WTC11 (cell line): ENCODE data around the gene PHAF1. TPM values are rescaled to one million over a fixed set of nuclear protein-coding genes. Genes with fewer than 3 reads are reported as not detected.

Experiments
- ATF3 ChIP-seq: sonication (generic); formaldehyde crosslinking; conservative IDR thresholded peaks from 2 replicates; pipeline ENCODE4 v1.8.1; 2022; ENCODE audit warnings: mild to moderate bottlenecking, missing genetic modification reagents
- ELF4 ChIP-seq: sonication (generic); formaldehyde crosslinking; IDR thresholded peaks from 2 replicates; pipeline ENCODE4 v1.8.1; 2022; ENCODE audit warnings: low read depth, mild to moderate bottlenecking, moderate library complexity, missing genetic modification reagents
- ETV6 ChIP-seq: sonication (generic); formaldehyde crosslinking; IDR thresholded peaks from 2 replicates; pipeline ENCODE4 v1.8.1; 2022; ENCODE audit warnings: mild to moderate bottlenecking, missing genetic modification reagents
- MLX ChIP-seq: sonication (generic); formaldehyde crosslinking; IDR thresholded peaks from 2 replicates; pipeline ENCODE4 v1.8.1; 2023; ENCODE audit warnings: mild to moderate bottlenecking, missing genetic modification reagents, moderate library complexity
- NFYB ChIP-seq: sonication (generic); formaldehyde crosslinking; conservative IDR thresholded peaks from 2 replicates; pipeline ENCODE4 v1.8.0; 2022; ENCODE audit warnings: low read depth, missing genetic modification reagents
- RORB ChIP-seq: fragments of 250-450 bp; sonication (Bioruptor Pico); IDR thresholded peaks from 2 replicates; pipeline ENCODE4 v1.9.0; 2021; ENCODE audit warnings: mild to moderate bottlenecking
- SMAD4 ChIP-seq: sonication (generic); formaldehyde crosslinking; IDR thresholded peaks from 2 replicates; pipeline ENCODE4 v1.8.0; 2022; ENCODE audit warnings: mild to moderate bottlenecking, missing genetic modification reagents
- SP1 ChIP-seq: sonication (generic); formaldehyde crosslinking; conservative IDR thresholded peaks from 2 replicates; pipeline ENCODE4 v1.8.1; 2022; ENCODE audit warnings: missing genetic modification reagents
- TCF7 ChIP-seq: sonication (generic); formaldehyde crosslinking; IDR thresholded peaks from 2 replicates; pipeline ENCODE4 v1.8.0; 2022; ENCODE audit warnings: mild to moderate bottlenecking, low read depth, missing genetic modification reagents, moderate library complexity
- ZBTB21 ChIP-seq: sonication (generic); formaldehyde crosslinking; IDR thresholded peaks from 2 replicates; pipeline ENCODE4 v1.8.1; 2023; ENCODE audit warnings: mild to moderate bottlenecking, missing genetic modification reagents, borderline replicate concordance
- ZNF138 ChIP-seq: sonication (generic); formaldehyde crosslinking; conservative IDR thresholded peaks from 2 replicates; pipeline ENCODE4 v1.8.1; 2022; ENCODE audit warnings: mild to moderate bottlenecking, moderate library complexity, missing genetic modification reagents
- ZNF219 ChIP-seq: sonication (generic); formaldehyde crosslinking; IDR thresholded peaks from 2 replicates; pipeline ENCODE4 v1.8.0; 2023; ENCODE audit warnings: missing genetic modification reagents, mild to moderate bottlenecking, borderline replicate concordance
- ZNF317 ChIP-seq: sonication (generic); formaldehyde crosslinking; IDR thresholded peaks from 2 replicates; pipeline ENCODE4 v1.8.1; 2023; ENCODE audit warnings: low read depth, mild to moderate bottlenecking, moderate library complexity, missing genetic modification reagents, borderline replicate concordance
- total RNA-seq: library from RNA; stranded (reverse); gene quantifications from 3 replicates; pipeline ENCODE4 v1.2.3, GENCODE V29; 2021
- TF ChIP-seq, protein P1 (sequence below): sonication (generic); formaldehyde crosslinking; IDR thresholded peaks from 2 replicates; pipeline ENCODE4 v1.8.0; 2023; ENCODE audit warnings: mild to moderate bottlenecking, missing genetic modification reagents
- TF ChIP-seq, protein P2 (sequence below): fragments of 250-450 bp; sonication (Bioruptor Pico); conservative IDR thresholded peaks from 2 replicates; pipeline ENCODE4 v1.9.0; 2021; ENCODE audit warnings: mild to moderate bottlenecking
- TF ChIP-seq, protein P3 (sequence below): fragments of 250-450 bp; sonication (Bioruptor Pico); IDR thresholded peaks from 2 replicates; pipeline ENCODE4 v2.1.2; 2022; ENCODE audit warnings: mild to moderate bottlenecking, moderate library complexity
- TF ChIP-seq, protein P4 (sequence below): fragments of 250-450 bp; sonication (Bioruptor Pico); IDR thresholded peaks from 2 replicates; pipeline ENCODE4 v1.9.0; 2021; ENCODE audit warnings: moderate library complexity, mild to moderate bottlenecking, inconsistent platforms, borderline replicate concordance

The PHAF1 gene
- total RNA-seq, 1 experiment from 2014 or later = 18.8 TPM

- TF ChIP-seq ETV6 (CRISPR knock-in tag) (peak; percentile 74; the same call in 1 of the 2 replicates), TCF7 (CRISPR knock-in tag) (no peak), ATF3 (no peak), ZNF317 (no peak), ZNF138 (CRISPR knock-in tag) (no peak), SMAD4 (CRISPR knock-in tag) (no peak), MLX (CRISPR knock-in tag) (no peak), ELF4 (CRISPR knock-in tag) (no peak), RORB (CRISPR knock-in tag) (no peak), ZNF219 (CRISPR knock-in tag) (no peak), NFYB (CRISPR knock-in tag) (peak; percentile 88), SP1 (CRISPR knock-in tag) (peak; percentile 91), ZBTB21 (peak; percentile 91; the same call in 1 of the 2 replicates)
- TF ChIP-seq, protein P1, sequence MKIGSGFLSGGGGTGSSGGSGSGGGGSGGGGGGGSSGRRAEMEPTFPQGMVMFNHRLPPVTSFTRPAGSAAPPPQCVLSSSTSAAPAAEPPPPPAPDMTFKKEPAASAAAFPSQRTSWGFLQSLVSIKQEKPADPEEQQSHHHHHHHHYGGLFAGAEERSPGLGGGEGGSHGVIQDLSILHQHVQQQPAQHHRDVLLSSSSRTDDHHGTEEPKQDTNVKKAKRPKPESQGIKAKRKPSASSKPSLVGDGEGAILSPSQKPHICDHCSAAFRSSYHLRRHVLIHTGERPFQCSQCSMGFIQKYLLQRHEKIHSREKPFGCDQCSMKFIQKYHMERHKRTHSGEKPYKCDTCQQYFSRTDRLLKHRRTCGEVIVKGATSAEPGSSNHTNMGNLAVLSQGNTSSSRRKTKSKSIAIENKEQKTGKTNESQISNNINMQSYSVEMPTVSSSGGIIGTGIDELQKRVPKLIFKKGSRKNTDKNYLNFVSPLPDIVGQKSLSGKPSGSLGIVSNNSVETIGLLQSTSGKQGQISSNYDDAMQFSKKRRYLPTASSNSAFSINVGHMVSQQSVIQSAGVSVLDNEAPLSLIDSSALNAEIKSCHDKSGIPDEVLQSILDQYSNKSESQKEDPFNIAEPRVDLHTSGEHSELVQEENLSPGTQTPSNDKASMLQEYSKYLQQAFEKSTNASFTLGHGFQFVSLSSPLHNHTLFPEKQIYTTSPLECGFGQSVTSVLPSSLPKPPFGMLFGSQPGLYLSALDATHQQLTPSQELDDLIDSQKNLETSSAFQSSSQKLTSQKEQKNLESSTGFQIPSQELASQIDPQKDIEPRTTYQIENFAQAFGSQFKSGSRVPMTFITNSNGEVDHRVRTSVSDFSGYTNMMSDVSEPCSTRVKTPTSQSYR (CRISPR knock-in tag) = no peak
- TF ChIP-seq, protein P2, sequence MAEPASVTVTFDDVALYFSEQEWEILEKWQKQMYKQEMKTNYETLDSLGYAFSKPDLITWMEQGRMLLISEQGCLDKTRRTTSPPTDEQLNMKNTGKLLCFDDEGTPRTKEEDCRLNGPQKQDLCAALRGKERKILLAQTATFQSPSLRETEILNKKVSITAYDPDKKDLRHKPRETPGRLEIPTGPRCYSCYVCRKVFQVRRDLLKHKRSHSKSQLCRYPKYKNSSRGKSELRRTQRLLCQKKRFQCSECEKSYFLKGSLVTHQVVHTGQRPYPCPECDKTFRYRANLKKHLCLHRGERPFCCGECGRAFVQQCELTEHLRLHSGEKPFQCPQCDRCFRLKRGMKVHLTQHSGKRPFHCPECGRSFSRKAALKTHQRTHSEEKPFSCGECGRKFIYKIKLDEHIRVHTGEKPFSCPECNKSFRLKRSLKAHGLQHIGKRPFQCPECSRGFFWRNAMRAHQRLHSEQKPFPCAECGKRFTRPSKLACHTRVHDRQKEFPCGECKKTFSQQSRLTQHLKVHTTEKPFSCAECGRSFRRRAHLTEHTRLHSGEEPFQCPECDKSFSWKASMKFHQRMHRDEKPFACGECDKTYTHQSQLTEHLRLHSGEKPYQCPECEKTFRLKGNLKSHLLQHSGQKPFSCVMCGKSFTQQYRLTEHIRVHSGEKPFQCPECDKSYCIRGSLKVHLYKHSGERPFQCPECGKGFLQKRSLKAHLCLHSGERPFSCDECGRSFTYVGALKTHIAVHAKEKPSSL = no peak
- TF ChIP-seq, protein P3, sequence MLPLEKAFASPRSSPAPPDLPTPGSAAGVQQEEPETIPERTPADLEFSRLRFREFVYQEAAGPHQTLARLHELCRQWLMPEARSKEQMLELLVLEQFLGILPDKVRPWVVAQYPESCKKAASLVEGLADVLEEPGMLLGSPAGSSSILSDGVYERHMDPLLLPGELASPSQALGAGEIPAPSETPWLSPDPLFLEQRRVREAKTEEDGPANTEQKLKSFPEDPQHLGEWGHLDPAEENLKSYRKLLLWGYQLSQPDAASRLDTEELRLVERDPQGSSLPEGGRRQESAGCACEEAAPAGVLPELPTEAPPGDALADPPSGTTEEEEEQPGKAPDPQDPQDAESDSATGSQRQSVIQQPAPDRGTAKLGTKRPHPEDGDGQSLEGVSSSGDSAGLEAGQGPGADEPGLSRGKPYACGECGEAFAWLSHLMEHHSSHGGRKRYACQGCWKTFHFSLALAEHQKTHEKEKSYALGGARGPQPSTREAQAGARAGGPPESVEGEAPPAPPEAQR (CRISPR knock-in tag) = no peak
- TF ChIP-seq, protein P4, sequence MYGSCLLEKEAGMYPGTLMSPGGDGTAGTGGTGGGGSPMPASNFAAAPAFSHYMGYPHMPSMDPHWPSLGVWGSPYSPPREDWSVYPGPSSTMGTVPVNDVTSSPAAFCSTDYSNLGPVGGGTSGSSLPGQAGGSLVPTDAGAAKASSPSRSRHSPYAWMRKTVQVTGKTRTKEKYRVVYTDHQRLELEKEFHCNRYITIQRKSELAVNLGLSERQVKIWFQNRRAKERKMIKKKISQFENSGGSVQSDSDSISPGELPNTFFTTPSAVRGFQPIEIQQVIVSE (CRISPR knock-in tag) = no peak
Measured at GRCh38 chr16:67183627-67184452, 74.1 kb downstream of the PHAF1 start, which contains the start of gene MATCAP1 (continued).
